Kidney glomerular epithelial cell (primary cell): ENCODE data around the gene PLA2G4F.

Experiments
- DNase-seq: peaks from one replicate; lab custom pipeline; 2025; lab: John Stamatoyannopoulos, UW

PLA2G4F gene

GRCh38 chr15:42165106-42165505, 8.7 kb upstream of the PLA2G4F start:
- DNase-seq: no peak

GRCh38 chr15:42163947-42164550, 7.6 kb upstream of the PLA2G4F start:
- no peak for DNase-seq

GRCh38 chr15:42163291-42163690, 6.9 kb upstream of the PLA2G4F start:
- no peak for DNase-seq

DNA sequence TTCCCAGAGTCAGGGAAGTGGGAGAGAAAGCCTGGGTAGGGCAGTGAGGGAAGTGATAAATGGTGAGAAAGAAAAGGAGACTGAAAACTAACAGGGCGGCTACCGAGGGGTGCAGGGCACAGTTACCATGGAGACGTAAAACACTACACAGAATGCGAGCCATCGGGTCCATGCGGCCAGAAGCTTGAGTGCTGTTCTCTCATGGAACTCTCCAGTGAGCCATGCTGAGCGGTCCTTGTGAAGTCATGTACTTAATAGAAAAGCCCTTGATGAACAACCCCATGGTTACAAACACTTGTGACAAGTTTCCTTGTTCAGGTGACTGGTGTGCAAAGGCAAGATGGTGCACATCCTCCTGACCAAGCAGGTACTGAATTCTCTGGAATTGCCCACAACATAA, 3.7 kb upstream of the PLA2G4F start:
- no peak for DNase-seq

GRCh38 chr15:42159381-42160015, 3.1 kb upstream of the PLA2G4F start:
- DNase-seq: no peak

DNA sequence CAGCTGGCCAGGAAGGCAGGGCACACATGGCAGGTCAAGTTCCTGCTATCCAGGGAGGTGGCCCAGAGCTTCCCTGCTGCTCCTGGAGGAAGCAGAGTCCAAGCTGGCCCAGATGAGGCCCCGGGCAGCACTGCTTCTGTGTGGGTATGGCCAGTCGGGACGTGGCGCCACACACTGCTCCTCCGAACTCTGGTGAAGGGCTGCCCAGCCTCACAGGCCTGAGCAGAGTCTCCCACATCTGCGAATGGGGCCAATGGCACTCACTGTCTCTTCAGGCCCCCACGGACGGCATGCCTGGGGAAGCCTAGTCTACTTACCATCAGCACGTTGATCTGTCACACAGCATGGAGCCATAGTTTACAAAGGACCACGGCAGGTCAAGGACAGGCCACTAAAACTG, 2.5 kb upstream of the PLA2G4F start:
- no peak for DNase-seq

DNA sequence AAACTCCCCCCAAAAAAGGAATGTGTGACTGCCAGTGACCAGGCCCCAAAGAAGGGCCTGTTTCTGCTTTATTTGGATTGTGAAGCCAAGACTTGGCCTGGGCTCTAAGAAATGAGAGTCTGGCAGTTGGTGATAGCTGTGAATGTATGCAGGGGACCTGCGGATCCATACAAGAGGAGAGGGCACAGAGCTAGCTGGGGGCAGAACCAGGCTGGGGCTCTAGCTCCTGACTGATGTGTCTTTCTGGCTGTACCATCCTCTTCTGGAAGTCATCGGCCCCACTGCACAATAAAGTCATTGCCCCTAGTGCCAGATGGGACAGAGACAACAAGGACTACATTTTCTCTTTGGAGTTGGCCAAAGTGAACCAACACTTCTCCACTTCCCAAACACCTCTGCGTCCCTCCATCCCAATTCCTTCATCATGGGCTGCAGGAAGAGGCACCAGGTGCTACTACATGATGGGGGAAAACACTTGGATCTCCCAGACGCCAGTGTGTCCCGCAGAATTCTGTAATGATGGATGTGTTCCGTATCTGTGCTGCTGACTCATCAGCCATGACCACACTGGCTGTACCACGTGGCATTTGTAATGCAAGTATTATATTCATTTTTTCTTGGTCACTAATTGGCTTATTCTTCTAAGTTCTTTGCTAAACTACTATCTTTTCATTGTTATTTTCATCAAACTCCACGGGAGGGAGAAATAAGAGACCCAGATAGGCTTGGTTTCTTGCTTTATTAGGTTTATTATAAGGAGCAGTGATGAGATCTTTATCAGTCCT, 1.7 kb upstream of the PLA2G4F start:
- DNase-seq: peak; percentile 9

DNA sequence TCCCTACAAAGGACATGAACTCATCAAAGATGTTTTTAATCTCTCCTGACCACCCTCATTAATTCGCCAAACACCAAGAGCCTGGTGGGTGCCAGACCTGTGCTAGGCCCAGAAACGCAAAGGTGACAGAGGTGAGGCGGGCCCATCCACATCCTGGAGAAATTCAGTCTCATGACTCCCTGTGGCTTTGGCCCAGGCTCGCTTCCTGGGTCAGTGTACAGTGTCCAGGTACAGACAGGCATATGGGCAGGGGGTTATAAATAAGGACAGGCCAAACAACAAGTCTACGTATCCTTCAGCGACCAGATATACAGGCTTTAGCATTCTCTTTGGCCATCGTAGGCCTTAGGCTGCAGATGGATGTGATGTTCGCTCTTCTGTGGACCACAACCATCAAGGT, 945 bp upstream of the PLA2G4F start:
- DNase-seq: no peak

DNA sequence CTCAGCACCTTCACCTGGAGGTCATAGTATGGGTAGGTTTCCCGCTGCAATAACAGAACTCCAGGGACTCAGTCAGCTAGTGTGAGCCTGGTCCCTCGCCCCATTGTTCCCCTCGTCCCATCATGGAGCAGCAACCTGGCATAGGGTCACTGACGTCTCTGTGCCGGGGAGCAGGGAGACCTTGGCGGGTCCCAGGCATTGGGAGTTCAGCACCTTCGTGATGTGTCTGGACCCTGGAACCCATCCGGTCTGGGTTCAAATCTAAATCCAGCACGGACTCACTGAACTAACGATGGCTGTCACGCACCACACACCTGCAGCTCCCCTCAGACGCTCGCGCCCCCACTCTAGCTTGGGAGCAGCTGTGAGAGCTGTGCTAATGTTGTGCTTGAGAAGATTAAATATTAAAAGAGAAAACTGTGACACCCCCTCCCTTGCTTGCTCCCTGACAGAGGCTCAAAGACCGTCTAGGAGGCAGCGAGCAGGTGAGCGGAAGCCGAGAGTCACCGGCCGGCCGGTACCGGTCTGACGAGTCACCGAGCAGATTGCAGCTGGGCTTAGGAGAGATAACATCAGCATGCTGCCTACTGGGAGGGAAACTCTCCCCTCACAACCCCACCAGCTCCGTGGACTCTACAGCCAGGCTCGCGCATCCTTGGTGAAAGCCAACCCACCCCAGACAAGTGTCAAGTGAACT, 742 bp downstream of the PLA2G4F start:
- DNase-seq: no peak

DNA sequence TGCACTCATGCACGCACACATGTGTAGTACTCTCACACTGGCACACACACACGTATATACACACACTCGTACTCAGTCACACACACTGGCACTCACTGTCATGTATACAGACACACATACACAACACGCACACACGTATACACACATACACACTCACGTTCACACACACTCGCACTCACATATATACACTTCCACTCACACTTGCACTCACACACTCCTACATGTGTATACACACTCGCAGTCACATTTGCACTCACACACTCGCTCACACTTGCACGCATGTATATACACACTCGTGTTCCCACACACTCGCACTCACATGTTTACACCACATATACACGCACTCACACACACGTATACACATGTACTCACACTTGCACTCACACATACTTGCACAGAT, 1.5 kb downstream of the PLA2G4F start:
- no peak for DNase-seq

- peak; percentile 82 for DNase-seq
Observed at GRCh38 chr15:42154212-42154941, 2.1 kb downstream of the PLA2G4F start.

- DNase-seq: no peak
Observed at GRCh38 chr15:42153874-42154211, 2.6 kb downstream of the PLA2G4F start.

DNA sequence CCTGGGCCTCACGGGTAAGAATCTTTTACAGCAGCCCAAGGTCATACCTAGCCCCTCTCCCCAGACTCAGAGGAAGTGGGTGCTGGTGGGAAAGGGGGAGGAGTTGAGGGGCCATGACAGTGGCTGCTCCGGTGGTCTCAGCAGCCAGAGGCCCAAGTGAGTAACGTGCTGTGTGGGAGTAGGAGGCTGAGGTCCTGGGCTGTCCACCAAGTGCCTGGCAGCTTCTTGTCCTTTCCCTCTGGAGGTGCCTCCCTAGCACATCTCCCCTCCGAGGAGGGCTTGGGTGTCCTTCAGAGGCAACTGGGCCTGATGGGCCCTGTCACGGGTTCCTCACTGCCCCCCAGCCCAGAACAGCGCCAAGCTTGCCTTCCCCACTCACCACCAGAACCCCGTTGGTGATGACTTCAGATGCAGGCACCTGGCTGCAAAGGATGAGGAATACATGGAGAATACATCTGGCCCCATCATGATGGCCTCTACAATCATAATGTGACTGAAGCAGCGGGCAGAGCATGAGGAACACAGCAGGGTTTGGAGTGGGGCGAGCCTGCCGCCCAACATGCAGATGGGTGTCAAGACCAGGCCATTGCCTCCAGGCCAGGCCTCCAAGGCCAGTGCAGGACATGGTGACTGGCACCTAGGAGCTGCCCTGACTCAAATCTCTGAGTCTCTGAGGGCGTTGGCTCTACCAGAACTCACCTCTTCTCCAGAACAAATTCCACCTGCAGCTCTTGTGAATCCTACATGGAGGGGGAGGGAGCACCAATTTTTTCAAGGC, 3.3 kb downstream of the PLA2G4F start:
- DNase-seq: no peak

DNA sequence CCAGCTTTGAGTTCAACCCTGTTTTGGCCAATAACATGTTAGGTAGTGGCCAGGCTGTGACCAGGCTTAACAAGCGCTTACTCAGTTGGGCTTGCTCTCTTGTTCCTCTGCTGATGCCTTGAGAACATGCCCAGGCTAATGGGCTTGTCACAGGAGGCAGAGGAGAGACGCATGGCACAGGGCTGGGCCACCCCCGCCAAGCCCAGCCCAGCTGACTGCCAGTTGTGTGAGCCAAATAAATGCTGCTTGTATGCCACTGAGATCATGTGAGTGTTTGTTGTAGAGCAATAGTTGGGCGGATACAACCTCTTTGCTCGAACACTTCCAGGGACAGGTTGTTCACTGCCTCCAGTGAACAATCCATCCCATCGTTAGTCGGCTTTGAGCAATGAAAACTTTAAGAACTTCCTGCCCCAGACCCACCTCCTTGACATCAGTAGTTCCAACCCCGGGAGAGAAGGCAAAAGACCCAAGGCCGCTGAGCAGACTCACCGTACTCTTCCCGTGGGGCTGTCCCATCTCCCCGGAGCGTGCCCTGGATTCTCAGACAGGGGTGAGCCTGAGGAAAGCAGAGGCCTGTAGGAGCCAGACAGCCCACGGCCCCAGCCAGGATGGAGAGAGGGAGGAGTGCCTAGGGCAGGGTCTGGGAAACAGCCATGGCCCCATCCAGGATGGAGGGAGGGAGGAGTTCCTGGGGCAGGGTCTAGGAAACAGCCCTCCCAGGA, 4.1 kb downstream of the PLA2G4F start:
- DNase-seq: no peak

DNA sequence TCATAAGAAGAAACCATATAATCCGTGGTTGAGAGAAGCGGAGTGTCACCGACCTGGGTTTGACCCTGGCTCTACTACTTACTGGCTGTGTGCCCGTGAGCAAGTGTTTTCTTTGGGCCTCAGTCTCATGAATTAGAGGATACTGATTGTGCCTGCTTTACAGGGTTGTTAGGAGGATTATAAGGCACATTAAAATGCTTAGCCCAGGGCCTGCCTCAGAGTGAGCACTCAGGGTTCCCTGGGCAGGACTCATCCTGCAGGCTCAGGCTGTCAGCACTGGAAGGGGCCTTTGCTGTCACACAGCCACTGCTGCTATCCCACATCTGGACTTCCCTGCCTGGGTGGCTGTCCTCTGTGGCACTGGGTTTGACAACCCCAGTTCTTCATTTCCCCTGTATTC, 4.7 kb downstream of the PLA2G4F start:
- DNase-seq: no peak

DNA sequence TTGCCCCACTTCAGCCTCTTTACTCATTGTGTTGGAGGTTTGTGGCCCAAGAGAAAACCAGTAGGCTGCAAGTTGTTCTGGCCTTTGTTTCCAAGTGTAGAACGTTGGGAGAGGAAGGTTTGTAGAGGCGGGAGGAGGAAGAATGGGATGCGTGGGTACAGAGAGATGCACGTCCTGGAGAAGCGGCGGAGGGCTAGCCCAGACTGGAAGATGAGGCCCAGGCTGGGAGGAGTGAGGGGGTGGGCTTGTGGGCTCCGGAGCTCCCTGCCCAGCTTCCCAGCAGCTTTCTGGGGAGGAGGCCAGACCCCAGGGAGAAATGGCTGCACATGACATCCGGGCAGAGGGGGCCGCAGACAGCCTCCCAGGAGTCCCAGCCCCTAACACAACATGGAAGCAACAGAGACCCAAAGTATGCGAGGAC, 5.3 kb downstream of the PLA2G4F start:
- no peak for DNase-seq

DNA sequence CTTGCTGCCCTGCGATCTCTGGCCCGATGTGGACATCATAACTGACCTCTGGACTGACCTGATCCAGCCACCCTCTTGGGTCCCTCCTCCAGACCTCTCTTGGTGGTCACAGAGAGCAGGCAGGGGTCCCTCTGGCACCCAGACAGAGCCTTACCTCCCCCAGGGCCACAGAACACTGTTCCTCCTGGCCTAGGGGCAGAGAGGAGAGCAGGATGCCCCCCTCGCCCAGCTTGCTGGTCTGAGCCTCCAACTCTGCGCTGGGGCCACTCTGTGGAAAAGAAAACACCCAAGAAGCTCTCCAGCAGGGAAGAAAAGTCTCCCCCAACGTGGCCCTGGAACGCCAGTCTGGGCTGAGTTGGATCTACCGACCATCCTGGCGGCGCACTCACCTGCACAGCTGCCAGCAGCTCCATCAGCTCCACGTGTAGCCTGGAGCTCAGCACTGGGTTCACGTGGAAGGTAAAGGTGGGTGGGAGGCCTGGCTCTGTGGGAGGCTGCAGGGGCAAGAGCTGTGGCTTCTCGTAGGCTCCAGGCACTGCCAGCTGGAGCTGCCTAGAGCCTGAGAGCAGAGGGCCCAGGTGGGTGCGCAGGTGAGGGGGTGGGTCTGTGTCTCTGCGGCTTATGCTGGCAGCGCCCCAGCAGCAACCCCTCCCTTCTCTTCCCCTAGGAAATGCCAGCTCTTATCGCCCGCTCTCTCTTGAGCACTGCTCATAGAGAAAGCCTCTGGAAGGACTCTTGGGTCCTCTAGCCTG, 6.0 kb downstream of the PLA2G4F start:
- no peak for DNase-seq

DNA sequence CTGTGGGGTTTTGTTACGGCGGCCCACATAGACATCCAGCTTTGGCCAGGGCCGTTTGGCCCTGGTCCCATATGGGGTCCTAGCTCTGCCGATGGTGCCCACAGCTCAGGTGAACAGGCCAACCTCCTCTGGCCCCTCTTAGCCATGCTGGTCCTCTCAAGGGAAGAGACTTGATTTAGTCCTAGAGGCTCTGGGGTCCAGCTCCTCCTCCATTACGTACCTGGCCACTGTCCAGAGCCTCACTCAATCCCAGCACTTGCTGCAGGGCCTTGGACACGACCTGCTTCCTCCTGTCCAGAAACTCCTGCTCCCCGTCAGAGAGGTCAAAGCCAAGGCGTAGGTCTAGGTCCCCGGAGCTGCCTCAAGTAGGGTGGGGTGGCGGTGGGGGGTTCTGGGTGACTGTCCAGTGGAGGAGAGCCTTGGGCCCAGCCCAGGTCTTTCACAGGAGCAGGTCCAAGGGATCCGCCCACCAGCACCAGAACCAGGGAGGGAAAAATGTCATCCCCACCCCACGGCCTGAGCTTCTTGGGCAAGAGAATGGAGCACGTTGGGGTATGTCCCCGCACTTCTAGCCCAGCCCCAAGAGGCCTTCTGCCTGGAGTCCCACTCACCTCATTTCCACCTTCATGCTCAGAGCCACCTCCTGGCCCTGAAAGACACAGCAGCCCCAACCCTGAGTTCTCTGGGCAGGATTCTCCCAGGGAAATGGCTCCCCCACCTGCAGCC, 6.8 kb downstream of the PLA2G4F start:
- DNase-seq: no peak

DNA sequence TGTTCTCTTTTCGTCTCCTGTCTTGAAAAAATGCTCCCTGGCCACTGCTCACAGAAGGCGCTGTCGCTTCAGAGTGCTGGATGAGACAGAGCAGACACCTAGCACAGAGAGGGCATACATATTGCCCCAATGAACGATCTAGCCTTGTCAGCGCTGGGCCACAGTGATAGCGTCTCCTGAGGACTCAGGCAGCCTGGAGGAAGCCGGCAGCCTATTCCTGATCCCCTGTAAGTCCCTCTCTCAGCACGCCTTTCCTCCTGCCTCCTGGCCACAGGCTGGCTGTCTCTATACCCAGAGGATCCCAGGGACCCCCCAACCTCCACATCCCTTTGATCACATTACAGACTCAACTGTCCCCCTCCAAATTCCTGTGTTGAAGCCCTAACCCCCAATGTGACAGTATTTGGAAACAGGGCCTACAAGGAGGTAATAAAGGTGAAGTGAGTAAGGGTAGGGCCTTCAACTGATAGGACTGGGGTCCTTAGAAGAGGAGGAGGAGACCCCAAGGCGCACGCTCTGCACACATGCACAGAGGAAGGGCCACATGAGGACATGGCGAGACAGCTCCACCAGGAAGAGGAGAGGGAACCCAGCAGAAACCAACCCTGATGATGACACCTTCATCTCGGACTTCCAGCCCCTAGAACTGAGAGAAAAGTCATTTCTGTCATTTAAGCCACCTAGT, 7.5 kb downstream of the PLA2G4F start:
- no peak for DNase-seq
